Stimulated activated effector memory CD8-positive, alpha-beta T cell treated with anti-CD3 and anti-CD28 coated beads, Interleukin-12 subunit alpha, Interleukin-12 subunit beta, amount 100 ng/mL, for 72 hours (primary cell): ENCODE measurements around the gene MAOB.
A peak's percentile ranks its signal among the peaks of the same experiment; 100 is the strongest.

ENCODE experiments used
- ATAC-seq: fragments of 150-1000 bp; cut with Tn5 transposase; 2 replicates; pipeline ENCODE4 v1.10.0; 2021
- DNase-seq, 2 donors: peaks; one replicate each; pipeline ENCODE4 v3.0.0; 2021 to 2022; ENCODE audit warnings: low spot score in 2 of 2
- H3K27ac Mint-ChIP-seq: one replicate; pipeline ENCODE4 v1.8.0; 2022; ENCODE audit warnings: mild to moderate bottlenecking, mixed read lengths
- H3K36me3 Mint-ChIP-seq: one replicate; pipeline ENCODE4 v1.8.0; 2022; ENCODE audit warnings: mild to moderate bottlenecking, mixed read lengths
- H3K4me1 Mint-ChIP-seq: one replicate; pipeline ENCODE4 v1.8.0; 2022; ENCODE audit warnings: mixed read lengths
- H3K4me3 Mint-ChIP-seq: one replicate; pipeline ENCODE4 v1.8.0; 2022; ENCODE audit warnings: mild to moderate bottlenecking, mixed read lengths
- H3K9me3 Mint-ChIP-seq: one replicate; pipeline ENCODE4 v1.8.0; 2022; ENCODE audit warnings: mixed read lengths

The MAOB gene

DNA sequence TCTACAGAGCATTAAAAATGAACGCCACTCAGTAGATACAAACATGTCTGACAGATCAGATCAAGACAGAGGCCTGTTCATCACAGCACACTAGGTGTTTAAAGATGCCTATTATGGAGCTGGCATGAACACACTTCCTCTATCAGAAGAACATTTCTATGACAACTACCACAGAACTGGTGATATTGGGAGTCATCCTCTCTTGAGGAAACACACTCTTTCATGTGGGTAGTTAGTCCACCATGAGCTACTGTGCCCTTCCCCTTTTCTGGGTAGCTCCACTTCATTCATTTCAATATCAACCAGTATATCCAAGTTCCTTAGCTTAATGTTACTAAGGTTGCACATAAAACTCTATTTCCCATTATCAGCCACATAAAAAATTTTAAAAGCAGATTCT lies 46.7 kb downstream of the MAOB start:
- DNase-seq, result no peak
- H3K4me1 Mint-ChIP-seq, result no peaks in the 10 kb centered on the region
- no peak overlapping the region for H3K4me3 Mint-ChIP-seq
- no peak for ATAC-seq
- no peak overlapping the region for H3K27ac Mint-ChIP-seq
- no peaks in the 10 kb centered on the region for H3K36me3 Mint-ChIP-seq
- H3K9me3 Mint-ChIP-seq, result no peaks in the 10 kb centered on the region

DNA sequence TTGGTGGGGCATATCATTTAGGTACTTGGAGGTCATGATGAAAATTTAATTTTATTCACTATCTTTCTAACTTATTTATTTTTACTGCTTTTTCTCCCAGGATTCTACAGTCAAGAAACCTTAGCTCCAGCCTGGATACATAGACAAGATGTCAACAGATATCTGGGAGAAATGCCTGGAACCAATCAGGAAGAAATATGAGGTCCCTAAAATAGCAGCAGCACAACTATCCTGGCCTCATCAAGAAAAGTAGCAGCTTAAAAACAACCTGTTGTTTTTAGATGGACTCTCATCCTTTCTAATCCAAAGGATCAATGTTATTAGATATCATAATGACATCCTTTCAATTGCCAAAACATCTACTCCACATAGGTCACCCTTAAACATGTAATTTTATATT lies 54.5 kb downstream of the MAOB start:
- no peak for ATAC-seq
- no peak overlapping the region for H3K27ac Mint-ChIP-seq
- no peaks in the 10 kb centered on the region for H3K4me1 Mint-ChIP-seq
- H3K4me3 Mint-ChIP-seq, result no peak overlapping the region
- no peaks in the 10 kb centered on the region for H3K36me3 Mint-ChIP-seq
- no peaks in the 10 kb centered on the region for H3K9me3 Mint-ChIP-seq
- DNase-seq, result no peak

DNA sequence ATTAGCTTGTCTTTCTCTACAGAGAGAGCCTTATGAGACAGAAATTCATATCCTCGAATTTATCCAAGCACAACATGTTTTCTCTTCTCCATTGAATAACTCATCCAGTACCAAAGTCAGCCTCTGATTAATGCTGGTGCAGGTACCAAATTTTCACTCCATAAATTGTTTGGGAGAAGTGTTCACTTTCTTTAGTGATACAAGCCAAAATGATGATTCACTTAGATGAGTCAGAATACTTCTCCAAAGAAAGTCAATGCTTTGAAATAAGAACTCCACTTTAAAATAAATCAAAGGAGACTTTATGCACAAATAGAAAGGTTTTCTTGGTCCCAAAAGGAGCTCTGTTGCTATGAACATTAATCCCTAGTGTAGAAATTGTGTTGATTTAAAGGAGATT lies 60.2 kb downstream of the MAOB start:
- ATAC-seq, result no peak
- H3K36me3 Mint-ChIP-seq, result no peaks in the 10 kb centered on the region

DNA sequence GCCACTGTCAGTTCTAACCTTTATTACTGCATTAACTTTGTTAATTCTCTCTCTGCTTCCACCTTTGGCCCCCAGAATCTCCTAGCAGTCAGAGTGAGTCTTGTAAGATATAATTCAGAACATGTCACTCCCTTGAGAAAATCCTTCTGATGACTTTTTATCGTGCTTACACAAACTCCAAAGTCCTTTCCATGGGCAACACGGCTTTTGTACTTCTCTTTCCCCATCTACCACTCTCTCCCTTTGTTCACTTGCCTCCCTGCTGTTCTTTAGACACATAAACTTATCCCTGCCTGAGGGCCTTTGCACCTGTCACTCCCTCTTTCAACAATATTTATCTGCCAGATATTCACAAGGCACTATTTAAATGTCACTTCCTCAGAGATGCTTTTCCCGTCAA lies 64.8 kb downstream of the MAOB start:
- Mint-ChIP-seq H3K9me3 (no peaks in the 10 kb centered on the region), H3K36me3 (no peaks in the 10 kb centered on the region), H3K27ac (no peak overlapping the region), H3K4me1 (peaks cover 14% of the 10 kb centered on the region), H3K4me3 (no peak overlapping the region)
- ATAC-seq (no peak), DNase-seq (no peak)

More for the DNA sequence above, 60.2 kb downstream of the MAOB start:
- Mint-ChIP-seq H3K4me1 (peaks cover 2% of the 10 kb centered on the region), H3K4me3 (no peak overlapping the region), H3K27ac (no peak overlapping the region), H3K9me3 (no peaks in the 10 kb centered on the region)
- no peak for DNase-seq

DNA sequence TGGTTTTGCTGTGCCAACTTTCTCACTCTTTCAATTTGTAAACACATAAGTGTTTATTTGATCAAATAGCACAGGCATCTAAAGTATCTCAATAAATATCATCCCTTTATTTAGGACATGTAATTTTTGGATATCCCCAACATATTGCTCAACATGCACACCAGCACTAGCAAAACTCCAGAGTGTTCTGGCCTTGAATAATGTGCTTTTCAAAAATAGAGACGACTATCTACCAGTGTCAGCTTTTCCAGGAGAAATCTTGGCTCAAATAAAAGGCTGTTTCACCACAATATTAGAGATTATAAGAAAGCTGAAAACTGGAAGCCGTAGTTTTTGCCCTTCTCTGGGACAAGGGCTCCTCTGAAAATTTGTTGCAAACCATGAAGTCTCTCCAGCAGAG lies 67.0 kb downstream of the MAOB start:
- DNase-seq (no peak), ATAC-seq (no peak)
- Mint-ChIP-seq H3K4me1 (peaks cover 14% of the 10 kb centered on the region), H3K36me3 (no peaks in the 10 kb centered on the region), H3K9me3 (no peaks in the 10 kb centered on the region), H3K27ac (no peak overlapping the region), H3K4me3 (no peak overlapping the region)

DNA sequence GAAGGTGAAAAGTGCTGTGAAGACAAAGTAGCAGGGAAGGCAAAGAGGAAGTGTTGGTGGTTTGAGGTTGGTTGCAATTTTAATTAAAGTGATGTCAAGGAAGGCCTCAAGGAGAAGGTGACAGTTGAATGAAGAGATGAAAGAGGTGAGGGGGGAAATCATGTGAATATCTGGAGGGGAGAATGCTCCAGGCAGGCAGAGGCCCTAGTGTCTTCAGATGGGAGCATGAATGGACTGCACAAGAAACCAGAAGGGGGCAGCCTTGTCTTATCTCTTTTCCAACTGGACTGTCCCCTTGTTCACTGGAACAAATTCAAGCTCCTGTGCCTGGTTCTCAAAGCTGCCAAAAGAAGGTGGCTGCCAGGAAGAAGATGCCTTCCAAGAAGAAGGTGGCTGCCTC lies 68.4 kb downstream of the MAOB start:
- Mint-ChIP-seq H3K4me3 (no peak overlapping the region), H3K9me3 (no peaks in the 10 kb centered on the region), H3K27ac (no peak overlapping the region), H3K4me1 (peaks cover 14% of the 10 kb centered on the region), H3K36me3 (no peaks in the 10 kb centered on the region)
- DNase-seq (no peak), ATAC-seq (no peak)

DNA sequence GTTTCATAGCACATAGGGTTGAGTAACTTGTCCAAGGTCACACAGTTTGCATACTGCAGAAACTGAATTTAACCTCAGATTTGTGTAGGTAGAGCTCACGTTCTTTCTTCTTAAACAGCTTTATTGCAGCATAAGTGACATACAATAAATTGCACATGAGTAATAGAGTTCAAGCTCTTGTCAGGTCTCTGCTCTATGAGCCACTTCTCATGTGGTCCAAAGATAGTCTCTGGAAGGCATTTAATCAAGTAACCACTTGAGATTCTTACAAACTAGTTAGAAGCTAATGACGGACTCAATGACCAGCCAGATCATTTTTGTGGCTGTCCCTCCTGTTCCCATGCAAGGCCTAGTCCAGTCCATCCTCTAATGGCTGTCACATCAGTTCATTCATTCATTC lies 68.9 kb downstream of the MAOB start:
- Mint-ChIP-seq H3K9me3 (no peaks in the 10 kb centered on the region), H3K4me3 (no peak overlapping the region), H3K27ac (no peak overlapping the region), H3K4me1 (peaks cover 14% of the 10 kb centered on the region), H3K36me3 (no peaks in the 10 kb centered on the region)
- DNase-seq (no peak), ATAC-seq (peak; percentile 45)

DNA sequence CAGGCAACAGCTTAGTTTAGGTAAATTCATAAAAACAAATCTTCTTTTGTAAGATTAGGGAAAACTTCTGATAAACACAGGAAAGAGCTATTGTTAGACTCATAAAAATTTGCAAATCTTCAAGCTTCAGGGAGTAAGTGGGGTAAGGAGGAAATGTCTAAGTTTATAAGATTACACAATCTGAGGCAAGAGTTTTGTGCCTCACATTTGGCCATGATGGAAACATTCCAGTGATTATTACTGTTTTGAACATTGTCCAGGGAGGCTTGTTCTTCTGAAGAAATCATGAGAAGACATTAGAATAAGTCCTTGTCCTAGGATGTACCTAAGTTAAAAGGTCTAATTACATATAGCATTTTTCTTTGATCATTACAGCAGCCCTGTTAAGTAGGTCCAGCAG lies 72.8 kb downstream of the MAOB start:
- no peak for ATAC-seq

DNA sequence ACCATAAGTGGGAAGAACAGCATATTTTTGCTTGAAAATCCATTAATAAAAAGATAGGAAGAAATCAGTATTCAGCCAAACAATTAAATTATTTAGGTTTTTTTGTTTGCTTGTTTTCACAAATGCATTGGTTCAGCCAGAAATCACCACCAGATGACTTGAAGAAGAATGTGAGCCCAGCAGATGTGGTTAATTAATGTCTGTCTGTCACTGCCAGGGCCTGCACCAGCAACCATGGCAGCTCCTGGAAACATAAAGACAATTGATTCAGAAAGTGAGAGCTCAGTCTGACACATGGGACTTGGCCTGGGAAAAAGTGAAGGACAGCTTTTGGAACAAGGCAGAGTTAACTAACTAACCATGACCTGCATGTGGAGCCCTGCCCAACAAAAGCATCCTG lies 74.0 kb downstream of the MAOB start:
- ATAC-seq, result no peak
- H3K4me1 Mint-ChIP-seq, result no peaks in the 10 kb centered on the region
- H3K27ac Mint-ChIP-seq, result no peak overlapping the region
- no peaks in the 10 kb centered on the region for H3K9me3 Mint-ChIP-seq
- no peak for DNase-seq
- no peaks in the 10 kb centered on the region for H3K36me3 Mint-ChIP-seq
- H3K4me3 Mint-ChIP-seq, result no peak overlapping the region

More for the DNA sequence above, 72.8 kb downstream of the MAOB start:
- peaks cover 7% of the 10 kb centered on the region for H3K4me1 Mint-ChIP-seq
- H3K36me3 Mint-ChIP-seq, result no peaks in the 10 kb centered on the region
- no peak overlapping the region for H3K27ac Mint-ChIP-seq
- H3K9me3 Mint-ChIP-seq, result no peaks in the 10 kb centered on the region
- no peak for DNase-seq
- H3K4me3 Mint-ChIP-seq, result no peak overlapping the region

DNA sequence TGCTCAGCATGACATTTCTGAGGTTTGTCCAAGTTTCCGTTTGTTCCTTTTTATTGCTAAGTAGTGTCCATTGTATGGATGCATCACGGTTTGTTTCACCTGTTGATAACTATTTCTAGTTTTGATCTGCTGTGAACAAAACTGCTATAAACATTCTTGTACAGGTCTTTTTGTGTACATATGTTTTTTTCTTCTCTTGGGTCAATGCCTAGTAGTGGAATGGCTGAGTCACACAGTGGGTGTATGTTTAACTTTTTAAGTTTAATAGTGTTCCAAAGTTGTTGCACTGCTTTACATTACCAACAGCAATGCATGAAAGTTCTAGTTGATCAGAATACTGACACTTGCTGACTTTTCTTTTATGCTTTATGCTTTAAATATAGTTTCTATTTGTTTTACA lies 76.7 kb downstream of the MAOB start:
- H3K36me3 Mint-ChIP-seq, result no peaks in the 10 kb centered on the region

DNA sequence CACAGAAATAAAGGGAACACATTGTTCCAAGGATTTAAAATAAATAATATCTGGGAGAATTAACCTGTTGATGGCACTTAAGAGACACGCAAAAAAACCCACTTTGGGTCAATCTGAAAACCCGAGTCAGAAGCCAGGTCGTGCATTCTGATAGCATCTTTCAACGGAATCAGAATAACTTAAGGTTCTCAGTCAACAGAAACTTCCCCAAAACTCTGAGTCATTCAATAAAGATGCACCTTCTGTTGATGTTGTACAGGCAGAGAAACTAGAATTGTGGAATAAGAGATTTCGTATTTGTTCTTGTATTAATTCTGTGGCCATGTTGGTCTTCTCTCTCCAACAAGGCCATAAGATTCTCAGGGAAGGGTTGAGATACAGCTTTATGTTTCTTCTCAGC lies 78.2 kb downstream of the MAOB start:
- ATAC-seq (no peak), DNase-seq (no peak)
- Mint-ChIP-seq H3K27ac (no peak overlapping the region), H3K36me3 (no peaks in the 10 kb centered on the region), H3K4me1 (no peaks in the 10 kb centered on the region), H3K4me3 (no peak overlapping the region), H3K9me3 (no peaks in the 10 kb centered on the region)

More for the DNA sequence above, 76.7 kb downstream of the MAOB start:
- H3K4me3 Mint-ChIP-seq, result no peak overlapping the region
- H3K4me1 Mint-ChIP-seq, result no peaks in the 10 kb centered on the region
- no peak overlapping the region for H3K27ac Mint-ChIP-seq
- H3K9me3 Mint-ChIP-seq, result no peaks in the 10 kb centered on the region
- ATAC-seq, result no peak
- DNase-seq, result no peak

DNA sequence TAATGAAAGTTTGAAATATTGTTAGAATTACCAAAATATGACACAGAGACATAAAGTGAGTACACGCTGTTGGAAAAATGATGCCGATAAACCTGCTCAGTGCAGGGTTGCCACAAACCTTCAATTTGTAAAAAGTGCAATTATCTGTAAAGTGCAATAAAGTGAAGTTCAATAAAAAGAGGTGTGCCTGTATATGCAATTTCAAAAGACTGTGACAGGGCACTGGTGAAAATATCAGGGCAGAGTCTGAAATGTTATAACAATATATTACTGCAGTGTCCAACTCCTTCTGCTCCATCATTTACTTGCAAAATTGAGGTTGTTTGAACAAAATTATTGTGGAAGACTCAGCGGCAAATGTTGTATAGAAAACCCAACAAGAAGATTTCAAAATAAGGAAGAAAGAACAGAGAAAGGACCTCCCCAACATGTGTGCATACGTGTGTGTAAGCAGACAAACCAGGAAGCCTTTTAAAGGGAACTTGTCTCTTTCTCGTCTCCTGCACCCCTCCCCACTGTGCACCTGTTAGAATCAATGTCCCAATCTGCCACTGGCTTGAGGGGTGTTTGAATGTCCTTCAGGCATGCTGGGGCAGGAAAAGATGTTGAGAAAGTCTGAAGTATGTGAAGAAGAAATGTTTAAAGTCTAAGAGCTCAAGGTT lies 96.2 kb downstream of the MAOB start:
- H3K4me3 Mint-ChIP-seq, result no peak overlapping the region
- H3K9me3 Mint-ChIP-seq, result no peaks in the 10 kb centered on the region
- no peak overlapping the region for H3K27ac Mint-ChIP-seq
- no peak for ATAC-seq
- H3K4me1 Mint-ChIP-seq, result no peaks in the 10 kb centered on the region
- no peaks in the 10 kb centered on the region for H3K36me3 Mint-ChIP-seq
- no peak for DNase-seq

DNA sequence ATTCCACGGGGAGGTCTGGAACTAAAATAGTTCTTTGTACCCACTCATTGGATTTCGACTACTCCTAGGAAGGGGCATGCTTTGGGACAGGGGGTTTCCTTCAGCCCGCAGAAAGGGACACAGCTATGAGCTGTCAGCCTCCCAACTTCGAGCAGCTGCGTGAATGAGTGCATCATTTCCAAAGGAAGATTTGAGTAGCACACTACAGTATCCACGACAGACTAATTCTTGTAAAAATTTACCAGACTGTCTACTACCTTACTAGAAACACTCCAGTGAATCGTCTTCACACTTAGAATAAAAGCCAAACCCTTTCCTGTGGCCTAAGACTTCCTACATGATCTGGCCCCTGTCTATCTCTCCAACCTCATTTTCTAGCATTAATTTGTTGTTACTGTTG lies 124.2 kb downstream of the MAOB start:
- peak; percentile 72 for ATAC-seq
- H3K4me3 Mint-ChIP-seq, result no peak overlapping the region

DNA sequence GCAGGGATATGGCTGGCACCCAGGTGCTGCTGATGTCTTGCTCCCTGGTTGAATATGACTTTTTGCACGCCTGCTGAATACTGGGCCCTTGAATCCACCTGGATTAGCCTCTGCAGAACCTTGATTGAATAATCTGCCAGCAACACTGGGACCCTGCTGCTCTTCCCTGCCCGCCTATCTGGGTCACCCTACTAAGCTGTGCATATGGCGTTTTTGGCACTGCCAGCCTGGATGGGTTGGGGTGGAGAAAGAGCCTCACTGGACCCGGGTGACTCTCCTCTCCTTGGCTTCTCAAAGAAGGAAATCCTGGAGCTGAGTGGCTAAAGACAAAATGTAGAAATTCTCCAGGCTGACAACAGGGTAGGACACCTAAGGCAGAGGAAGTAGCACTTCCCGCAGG lies 126.2 kb downstream of the MAOB start:
- Mint-ChIP-seq H3K36me3 (no peaks in the 10 kb centered on the region), H3K4me1 (no peaks in the 10 kb centered on the region), H3K4me3 (no peak overlapping the region), H3K27ac (no peak overlapping the region), H3K9me3 (no peaks in the 10 kb centered on the region)
- no peak for DNase-seq
- no peak for ATAC-seq

More for the DNA sequence above, 124.2 kb downstream of the MAOB start:
- no peak overlapping the region for H3K27ac Mint-ChIP-seq
- no peaks in the 10 kb centered on the region for H3K36me3 Mint-ChIP-seq
- H3K4me1 Mint-ChIP-seq, result no peaks in the 10 kb centered on the region
- no peaks in the 10 kb centered on the region for H3K9me3 Mint-ChIP-seq
- no peak for DNase-seq

DNA sequence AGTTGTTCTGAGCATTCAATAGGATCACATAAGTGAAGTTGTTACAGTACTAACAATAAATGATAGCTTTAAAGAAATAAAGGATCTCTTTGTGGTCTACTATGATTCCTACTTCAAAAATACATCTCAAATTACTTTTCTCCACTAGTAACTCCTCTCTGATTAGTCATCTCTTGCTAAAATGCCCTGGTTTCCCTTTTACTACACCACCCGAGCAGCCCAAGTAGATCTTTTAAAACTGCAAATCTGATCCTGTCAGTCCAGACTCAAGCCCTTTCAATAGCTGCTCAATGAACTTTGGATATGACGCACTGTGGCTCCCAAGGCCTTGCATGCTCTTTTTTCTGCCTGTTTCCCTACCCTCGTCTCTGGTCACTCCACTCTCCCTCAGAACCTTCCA lies 128.6 kb downstream of the MAOB start:
- Mint-ChIP-seq H3K4me3 (no peak overlapping the region), H3K9me3 (no peaks in the 10 kb centered on the region), H3K27ac (no peak overlapping the region), H3K4me1 (no peaks in the 10 kb centered on the region), H3K36me3 (no peaks in the 10 kb centered on the region)
- DNase-seq (no peak), ATAC-seq (peak; percentile 45)

DNA sequence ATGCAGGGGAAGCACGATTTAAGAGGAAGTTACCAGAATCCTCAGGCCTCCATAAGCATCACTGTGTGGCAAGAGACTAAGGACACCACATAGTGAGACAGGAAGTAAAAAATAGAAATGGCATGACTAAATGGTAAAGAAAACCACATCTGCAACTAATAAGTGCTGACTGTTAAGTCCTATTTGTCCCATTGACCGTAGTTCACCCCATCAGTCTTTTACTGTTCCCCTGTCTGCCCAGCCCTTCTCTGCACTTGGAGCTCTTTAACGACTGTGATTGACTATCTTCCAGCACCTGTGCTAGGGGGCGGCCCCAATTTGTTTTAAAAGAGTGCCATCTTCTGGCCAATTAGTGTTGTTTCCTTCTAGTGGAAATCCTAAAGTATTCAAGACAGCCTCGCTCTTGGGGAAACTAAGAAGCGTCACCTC lies 132.0 kb downstream of the MAOB start:
- Mint-ChIP-seq H3K4me3 (no peak overlapping the region), H3K9me3 (no peaks in the 10 kb centered on the region), H3K36me3 (no peaks in the 10 kb centered on the region), H3K27ac (no peak overlapping the region), H3K4me1 (no peaks in the 10 kb centered on the region)
- peak; percentile 76 for ATAC-seq
- peak in 1 of 2 donors; percentile 52 for DNase-seq

DNA sequence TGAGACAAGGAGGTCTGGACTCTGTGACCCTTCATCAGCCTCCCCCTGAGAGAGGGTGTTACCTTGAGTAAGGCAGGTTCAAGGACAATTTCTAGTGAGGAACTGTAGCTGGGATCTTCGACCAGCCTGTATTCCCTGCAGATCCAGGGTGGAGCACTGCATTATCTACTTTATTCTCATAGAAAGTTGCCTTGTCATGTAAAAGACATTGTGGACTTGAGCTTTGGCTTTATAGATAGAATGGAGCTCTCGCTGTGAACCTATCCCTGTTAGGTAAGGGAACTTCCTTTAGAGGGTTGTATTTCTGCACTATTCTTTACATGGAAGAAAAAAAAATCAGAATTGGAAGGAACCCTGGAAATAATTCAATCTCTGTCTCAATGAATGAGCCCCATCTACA lies 134.8 kb downstream of the MAOB start:
- DNase-seq, result no peak
- no peak for ATAC-seq
- H3K27ac Mint-ChIP-seq, result no peak overlapping the region
- no peaks in the 10 kb centered on the region for H3K9me3 Mint-ChIP-seq
- H3K4me1 Mint-ChIP-seq, result no peaks in the 10 kb centered on the region
- H3K36me3 Mint-ChIP-seq, result no peaks in the 10 kb centered on the region
- no peak overlapping the region for H3K4me3 Mint-ChIP-seq
